GM19324 (cell line): ENCODE measurements around the gene RECQL.
"Not testable (repeated sequence)": the region's sequence is repeated elsewhere in the genome, so short reads cannot be mapped to it uniquely, and the experiment has no call there.

Experiments
- ATAC-seq: cut with Tn5 transposase; IDR thresholded peaks from one replicate; pipeline ENCODE4 v1.9.1; 2021; ENCODE audit warnings: mild to moderate bottlenecking, moderate library complexity; ENCODE audit not compliant: unreplicated experiment, low FRiP score

RECQL gene

GRCh38 chr12:21434699-21435098 is 66.7 kb downstream of the RECQL start:
- ATAC-seq = no peak

- no peak for ATAC-seq
Measured at GRCh38 chr12:21433525-21433924, 67.9 kb downstream of the RECQL start.

- ATAC-seq = no peak
Measured at GRCh38 chr12:21429994-21430393, 71.4 kb downstream of the RECQL start.

- ATAC-seq = no peak
Measured at GRCh38 chr12:21428241-21428640, 73.2 kb downstream of the RECQL start.

GRCh38 chr12:21419009-21419699 is 82.3 kb downstream of the RECQL start:
- not testable (repeated sequence) for ATAC-seq
